Right renal cortex interstitium (tissue), 3 donors: ENCODE results near the gene OXSR1. TPM values are rescaled to one million over a fixed set of nuclear protein-coding genes. Genes with fewer than 3 reads are reported as not detected.
"Not testable (repeated sequence)": the region's sequence is repeated elsewhere in the genome, so short reads cannot be mapped to it uniquely, and the experiment has no call there.

Source experiments
- DNase-seq, 3 donors: peaks; one replicate each; pipeline ENCODE4 v3.0.0-alpha.2; 2013; ENCODE audit warnings: low read depth in 3 of 3, low spot score in 2 of 3
- polyA plus RNA-seq, 3 donors: library from polyadenylated mRNA; unstranded; fragments of 120-200 nt; gene quantifications; one replicate each; pipeline ENCODE4 v1.2.1, GENCODE V29; 2013; ENCODE audit not compliant: insufficient read length in 3 of 3

OXSR1 gene
- polyA plus RNA-seq, 3 donors = 45.4 to 51.2 (median 47.7) TPM

GRCh38 chr3:38163841-38164642, 1.3 kb upstream of the OXSR1 start:
- no peak for DNase-seq

GRCh38 chr3:38164643-38164951, 740 bp upstream of the OXSR1 start:
- no peak for DNase-seq

GRCh38 chr3:38165722-38166387, 518 bp downstream of the OXSR1 start:
- DNase-seq = peak in 1 of 3 donors; percentile 23

- DNase-seq = no peak
Measured at GRCh38 chr3:38167591-38167990, 2.3 kb downstream of the OXSR1 start.

GRCh38 chr3:38168151-38169026, 3.1 kb downstream of the OXSR1 start:
- DNase-seq = no peak

- DNase-seq = no peak
Measured at GRCh38 chr3:38169027-38169317, 3.6 kb downstream of the OXSR1 start.

- no peak for DNase-seq
Measured at GRCh38 chr3:38170722-38171121, 5.4 kb downstream of the OXSR1 start.

GRCh38 chr3:38171622-38172021, 6.3 kb downstream of the OXSR1 start:
- no peak for DNase-seq

- no peak for DNase-seq
Measured at GRCh38 chr3:38173834-38174418, 8.6 kb downstream of the OXSR1 start.

GRCh38 chr3:38177181-38177580, 11.8 kb downstream of the OXSR1 start:
- no peak for DNase-seq

- DNase-seq = no peak
Measured at GRCh38 chr3:38186781-38187180, 21.4 kb downstream of the OXSR1 start.

- no peak for DNase-seq
Measured at GRCh38 chr3:38190481-38190881, 25.1 kb downstream of the OXSR1 start.

- DNase-seq = not testable (repeated sequence)
Measured at GRCh38 chr3:38202931-38203330, 37.6 kb downstream of the OXSR1 start.

GRCh38 chr3:38203690-38204089, 38.4 kb downstream of the OXSR1 start:
- DNase-seq = no peak

- DNase-seq = no peak
Measured at GRCh38 chr3:38204599-38205471, 39.5 kb downstream of the OXSR1 start.

GRCh38 chr3:38205472-38205805, 40.1 kb downstream of the OXSR1 start:
- DNase-seq = no peak

GRCh38 chr3:38207254-38208003, 42.1 kb downstream of the OXSR1 start:
- no peak for DNase-seq

- DNase-seq = no peak
Measured at GRCh38 chr3:38210141-38210757, 44.9 kb downstream of the OXSR1 start.

GRCh38 chr3:38212141-38212540, 46.8 kb downstream of the OXSR1 start:
- DNase-seq = no peak
